Prostate gland (tissue), 2 donors: Measurements from ENCODE around the gene ELK4.

Experiments used
- CTCF ChIP-seq, 4 experiments: fragments of 200-600 bp in 2 of 4; fragments of 450-650 bp in 2 of 4; sonication (generic) in 2 of 4; IDR thresholded peaks; 1 replicate in 3 of 4; 2 replicates in 1 of 4; pipeline ENCODE4 v1.5.1; 2016 to 2019; ENCODE audit warnings: antibody characterized with exemption in 4 of 4, mild to moderate bottlenecking in 2 of 4, moderate library complexity in 2 of 4
- POLR2A ChIP-seq: fragments of 450-650 bp; IDR thresholded peaks from one replicate; pipeline ENCODE4 v1.6.1; 2016; ENCODE audit warnings: antibody characterized with exemption, mild to moderate bottlenecking
- POLR2AphosphoS5 ChIP-seq: sonication (generic); formaldehyde crosslinking; IDR thresholded peaks from one replicate; pipeline ENCODE4 v1.6.1; 2017; ENCODE audit warnings: antibody characterized with exemption

GRCh38 chr1:205663286-205663936, 31.6 kb upstream of the ELK4 start:
- TF ChIP-seq CTCF (IDR thresholded peaks at IDR 0.05) (no peak), POLR2AphosphoS5 (no peak), POLR2A (no peak)
